Measurements from ENCODE around the gene ECE2.

- TF ChIP-seq CTCF (conservative IDR thresholded peaks at IDR 0.05; ENCODE audit: low read length): no peak
- TF ChIP-seq EZH2phosphoT487 (IDR thresholded peaks at IDR 0.05; ENCODE audit: borderline replicate concordance, low read depth, low read length): no peak
Observed at GRCh38 chr3:184325269-184325668, 49.4 kb downstream of the ECE2 start.

Data from OCI-LY7 (cell line).